ENCODE measurements around the gene PIAS2.

PIAS2 gene

DNA sequence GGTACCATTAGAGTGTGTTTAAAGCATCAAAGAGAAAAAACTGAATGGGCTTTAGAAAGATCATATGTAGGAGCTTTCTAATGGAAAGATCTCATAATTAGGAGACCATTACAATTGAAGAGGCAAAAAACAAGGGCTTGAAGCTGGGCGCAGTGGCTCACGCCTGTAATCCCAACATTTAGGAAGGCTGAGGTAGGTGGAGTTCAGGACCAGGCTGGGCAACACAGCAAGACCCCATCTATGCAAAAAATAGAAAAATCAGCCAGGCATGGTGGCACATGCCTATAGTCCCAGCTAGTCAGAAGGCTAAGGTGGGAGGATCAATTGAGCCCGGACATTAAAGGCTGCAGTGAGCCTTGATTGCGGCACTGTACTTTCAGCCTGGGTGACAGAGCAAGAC, 59.0 kb downstream of the PIAS2 start:
- H3K4me1 ChIP-seq (ENCODE audit: insufficient read depth, poor library complexity, severe bottlenecking): no peaks in the 10 kb centered on the region
- no peak for ATAC-seq (ENCODE audit: low read depth)

DNA sequence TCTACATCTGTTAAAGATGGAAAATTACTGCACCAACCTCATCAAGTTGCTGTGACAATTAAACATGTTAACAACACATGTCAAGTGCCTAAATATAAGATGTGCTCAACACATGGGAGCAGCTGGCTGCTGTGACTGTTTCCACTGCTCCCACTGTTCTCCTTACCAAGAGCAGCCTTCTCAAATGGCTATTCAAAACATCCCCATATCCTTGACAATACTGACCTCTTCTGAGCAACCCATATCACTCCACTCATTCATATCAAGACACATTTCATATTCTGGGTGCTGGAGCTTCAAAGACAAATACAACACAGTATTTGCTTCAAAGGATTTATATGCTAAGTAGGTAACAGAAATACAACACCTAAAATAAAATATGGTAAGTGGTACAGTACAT, 60.3 kb downstream of the PIAS2 start:
- ATAC-seq (ENCODE audit: low read depth): no peak
- H3K4me3 ChIP-seq (ENCODE audit: severe bottlenecking): no peak overlapping the region
- H3K27ac ChIP-seq (ENCODE audit: poor library complexity, severe bottlenecking): no peak overlapping the region
- no peaks in the 10 kb centered on the region for H3K27me3 ChIP-seq (ENCODE audit: insufficient read depth, poor library complexity, severe bottlenecking)
- DNase-seq (ENCODE audit: low spot score): no peak
- no peaks in the 10 kb centered on the region for H3K4me1 ChIP-seq (ENCODE audit: insufficient read depth, poor library complexity, severe bottlenecking)
- H3K9me3 ChIP-seq (ENCODE audit: severe bottlenecking): no peaks in the 10 kb centered on the region
- H3K36me3 ChIP-seq (ENCODE audit: low read depth): 0 out of 2 replicates have a peak, but pooled peaks cover 5% of the 10 kb centered on the region
- TF ChIP-seq, protein P1, sequence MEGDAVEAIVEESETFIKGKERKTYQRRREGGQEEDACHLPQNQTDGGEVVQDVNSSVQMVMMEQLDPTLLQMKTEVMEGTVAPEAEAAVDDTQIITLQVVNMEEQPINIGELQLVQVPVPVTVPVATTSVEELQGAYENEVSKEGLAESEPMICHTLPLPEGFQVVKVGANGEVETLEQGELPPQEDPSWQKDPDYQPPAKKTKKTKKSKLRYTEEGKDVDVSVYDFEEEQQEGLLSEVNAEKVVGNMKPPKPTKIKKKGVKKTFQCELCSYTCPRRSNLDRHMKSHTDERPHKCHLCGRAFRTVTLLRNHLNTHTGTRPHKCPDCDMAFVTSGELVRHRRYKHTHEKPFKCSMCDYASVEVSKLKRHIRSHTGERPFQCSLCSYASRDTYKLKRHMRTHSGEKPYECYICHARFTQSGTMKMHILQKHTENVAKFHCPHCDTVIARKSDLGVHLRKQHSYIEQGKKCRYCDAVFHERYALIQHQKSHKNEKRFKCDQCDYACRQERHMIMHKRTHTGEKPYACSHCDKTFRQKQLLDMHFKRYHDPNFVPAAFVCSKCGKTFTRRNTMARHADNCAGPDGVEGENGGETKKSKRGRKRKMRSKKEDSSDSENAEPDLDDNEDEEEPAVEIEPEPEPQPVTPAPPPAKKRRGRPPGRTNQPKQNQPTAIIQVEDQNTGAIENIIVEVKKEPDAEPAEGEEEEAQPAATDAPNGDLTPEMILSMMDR (IDR thresholded peaks at IDR 0.05; ENCODE audit: poor library complexity, severe bottlenecking): no peak

More for the DNA sequence above, 59.0 kb downstream of the PIAS2 start:
- Histone ChIP-seq H3K9me3 (ENCODE audit: severe bottlenecking) (no peaks in the 10 kb centered on the region), H3K27me3 (ENCODE audit: insufficient read depth, poor library complexity, severe bottlenecking) (no peaks in the 10 kb centered on the region), H3K4me3 (ENCODE audit: severe bottlenecking) (no peak overlapping the region), H3K27ac (ENCODE audit: poor library complexity, severe bottlenecking) (no peak overlapping the region), H3K36me3 (ENCODE audit: low read depth) (0 out of 2 replicates have a peak, but pooled peaks cover 5% of the 10 kb centered on the region)
- no peak for DNase-seq (ENCODE audit: low spot score)
- TF ChIP-seq, protein P1 (IDR thresholded peaks at IDR 0.05; ENCODE audit: poor library complexity, severe bottlenecking): no peak

DNA sequence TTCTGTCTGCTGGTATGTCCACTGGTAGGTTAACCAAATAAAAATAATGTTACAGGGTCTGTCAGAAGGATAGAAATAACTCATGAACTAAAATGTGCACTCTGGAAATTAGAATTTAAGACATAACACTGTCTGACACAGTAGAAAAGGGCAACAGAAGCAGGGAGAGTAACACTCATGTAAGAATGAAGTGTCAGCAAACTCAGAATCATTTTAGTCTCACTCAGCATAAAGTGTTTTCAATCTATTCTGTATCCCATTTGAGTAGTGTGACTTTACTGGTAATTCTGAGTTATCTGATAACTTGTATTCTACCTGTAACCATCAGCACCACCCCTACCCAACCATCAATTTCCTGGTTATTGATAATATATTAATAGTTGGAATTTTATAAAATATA, 68.3 kb downstream of the PIAS2 start:
- no peak for DNase-seq (ENCODE audit: low spot score)
- Histone ChIP-seq H3K4me1 (ENCODE audit: insufficient read depth, poor library complexity, severe bottlenecking) (no peaks in the 10 kb centered on the region), H3K27ac (ENCODE audit: poor library complexity, severe bottlenecking) (no peak overlapping the region), H3K9me3 (ENCODE audit: severe bottlenecking) (no peaks in the 10 kb centered on the region), H3K4me3 (ENCODE audit: severe bottlenecking) (no peak overlapping the region), H3K36me3 (ENCODE audit: low read depth) (peaks cover 7% of the 10 kb centered on the region; the same call in 1 of the 2 replicates), H3K27me3 (ENCODE audit: insufficient read depth, poor library complexity, severe bottlenecking) (no peaks in the 10 kb centered on the region)
- TF ChIP-seq, protein P1 (IDR thresholded peaks at IDR 0.05; ENCODE audit: poor library complexity, severe bottlenecking): no peak
- no peak for ATAC-seq (ENCODE audit: low read depth)

DNA sequence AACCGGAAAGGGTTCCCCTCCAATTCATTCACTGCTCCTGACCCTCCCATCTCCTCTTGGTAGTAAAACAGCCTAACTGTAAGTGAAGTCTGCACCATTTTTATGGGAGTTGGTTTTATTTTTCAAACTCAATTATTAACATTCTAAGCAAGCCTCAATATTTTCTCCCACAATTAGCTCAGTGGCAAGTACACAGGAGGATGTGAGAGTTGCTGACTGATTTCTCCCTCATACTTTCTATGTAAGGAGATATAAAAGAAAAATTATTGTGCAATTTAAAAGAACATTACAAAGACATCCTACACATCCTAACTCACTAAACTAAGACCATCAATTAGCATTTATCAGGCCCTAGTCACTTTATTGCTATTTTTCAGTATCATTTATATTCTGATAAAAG, 73.9 kb downstream of the PIAS2 start:
- Histone ChIP-seq H3K9me3 (ENCODE audit: severe bottlenecking) (no peaks in the 10 kb centered on the region), H3K4me1 (ENCODE audit: insufficient read depth, poor library complexity, severe bottlenecking) (no peaks in the 10 kb centered on the region), H3K27ac (ENCODE audit: poor library complexity, severe bottlenecking) (no peak overlapping the region), H3K36me3 (ENCODE audit: low read depth) (peaks cover 35% of the 10 kb centered on the region), H3K27me3 (ENCODE audit: insufficient read depth, poor library complexity, severe bottlenecking) (no peaks in the 10 kb centered on the region), H3K4me3 (ENCODE audit: severe bottlenecking) (no peak overlapping the region)
- ATAC-seq (ENCODE audit: low read depth) (no peak), DNase-seq (ENCODE audit: low spot score) (no peak)
- TF ChIP-seq, protein P1 (IDR thresholded peaks at IDR 0.05; ENCODE audit: poor library complexity, severe bottlenecking): no peak

DNA sequence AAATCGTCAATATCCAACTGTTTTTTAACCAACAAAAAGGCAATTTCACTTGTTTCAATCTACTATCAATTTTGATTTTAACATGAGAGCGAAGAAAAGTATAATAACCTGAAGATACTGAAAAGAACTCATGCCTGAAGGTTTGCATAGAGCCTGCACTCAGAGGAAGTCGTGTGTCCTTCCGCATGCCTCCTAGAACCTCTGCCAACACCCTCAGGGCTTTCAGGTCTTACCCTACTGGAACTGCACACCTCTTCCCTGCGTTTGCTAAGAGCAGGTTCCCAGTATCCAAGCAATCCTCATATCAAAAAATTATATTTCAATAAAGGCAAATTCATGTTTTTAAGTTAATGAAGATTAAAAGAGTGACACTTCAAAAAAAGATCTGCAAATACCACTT, 74.7 kb downstream of the PIAS2 start:
- TF ChIP-seq, protein P1 (IDR thresholded peaks at IDR 0.05; ENCODE audit: poor library complexity, severe bottlenecking): no peak
- no peaks in the 10 kb centered on the region for H3K4me1 ChIP-seq (ENCODE audit: insufficient read depth, poor library complexity, severe bottlenecking)
- H3K27ac ChIP-seq (ENCODE audit: poor library complexity, severe bottlenecking): no peak overlapping the region
- H3K36me3 ChIP-seq (ENCODE audit: low read depth): peaks cover 41% of the 10 kb centered on the region
- no peak for DNase-seq (ENCODE audit: low spot score)
- H3K27me3 ChIP-seq (ENCODE audit: insufficient read depth, poor library complexity, severe bottlenecking): no peaks in the 10 kb centered on the region
- no peaks in the 10 kb centered on the region for H3K9me3 ChIP-seq (ENCODE audit: severe bottlenecking)
- no peak overlapping the region for H3K4me3 ChIP-seq (ENCODE audit: severe bottlenecking)
- ATAC-seq (ENCODE audit: low read depth): no peak

All from RWPE2 (cell line).